ENCODE data around the gene MSH6.

- TF ChIP-seq, protein P1, sequence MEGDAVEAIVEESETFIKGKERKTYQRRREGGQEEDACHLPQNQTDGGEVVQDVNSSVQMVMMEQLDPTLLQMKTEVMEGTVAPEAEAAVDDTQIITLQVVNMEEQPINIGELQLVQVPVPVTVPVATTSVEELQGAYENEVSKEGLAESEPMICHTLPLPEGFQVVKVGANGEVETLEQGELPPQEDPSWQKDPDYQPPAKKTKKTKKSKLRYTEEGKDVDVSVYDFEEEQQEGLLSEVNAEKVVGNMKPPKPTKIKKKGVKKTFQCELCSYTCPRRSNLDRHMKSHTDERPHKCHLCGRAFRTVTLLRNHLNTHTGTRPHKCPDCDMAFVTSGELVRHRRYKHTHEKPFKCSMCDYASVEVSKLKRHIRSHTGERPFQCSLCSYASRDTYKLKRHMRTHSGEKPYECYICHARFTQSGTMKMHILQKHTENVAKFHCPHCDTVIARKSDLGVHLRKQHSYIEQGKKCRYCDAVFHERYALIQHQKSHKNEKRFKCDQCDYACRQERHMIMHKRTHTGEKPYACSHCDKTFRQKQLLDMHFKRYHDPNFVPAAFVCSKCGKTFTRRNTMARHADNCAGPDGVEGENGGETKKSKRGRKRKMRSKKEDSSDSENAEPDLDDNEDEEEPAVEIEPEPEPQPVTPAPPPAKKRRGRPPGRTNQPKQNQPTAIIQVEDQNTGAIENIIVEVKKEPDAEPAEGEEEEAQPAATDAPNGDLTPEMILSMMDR (IDR thresholded peaks at IDR 0.05) = no peak
- no peak for TF ChIP-seq POLR2A (IDR thresholded peaks at IDR 0.05)
These were observed 31.0 kb upstream of the MSH6 start for GRCh38 chr2:47751856-47752414.

Measured in heart left ventricle (tissue), 13 donors.